ENCODE results near the gene ARFRP1.

- TF ChIP-seq EZH2 (IDR thresholded peaks at IDR 0.05; ENCODE audit: borderline replicate concordance, low read length), result no peak
- no peak for TF ChIP-seq CTCF (IDR thresholded peaks at IDR 0.05; ENCODE audit: low read length)
Measured at GRCh38 chr20:63705232-63706026, 2.3 kb downstream of the ARFRP1 start.
